ENCODE results near the gene SKOR1. TPM values are rescaled to one million over a fixed set of nuclear protein-coding genes. Genes with fewer than 3 reads are reported as not detected.

Gene SKOR1
- total RNA-seq, 1 donor from 2014 or later, result 0.48 TPM

DNA sequence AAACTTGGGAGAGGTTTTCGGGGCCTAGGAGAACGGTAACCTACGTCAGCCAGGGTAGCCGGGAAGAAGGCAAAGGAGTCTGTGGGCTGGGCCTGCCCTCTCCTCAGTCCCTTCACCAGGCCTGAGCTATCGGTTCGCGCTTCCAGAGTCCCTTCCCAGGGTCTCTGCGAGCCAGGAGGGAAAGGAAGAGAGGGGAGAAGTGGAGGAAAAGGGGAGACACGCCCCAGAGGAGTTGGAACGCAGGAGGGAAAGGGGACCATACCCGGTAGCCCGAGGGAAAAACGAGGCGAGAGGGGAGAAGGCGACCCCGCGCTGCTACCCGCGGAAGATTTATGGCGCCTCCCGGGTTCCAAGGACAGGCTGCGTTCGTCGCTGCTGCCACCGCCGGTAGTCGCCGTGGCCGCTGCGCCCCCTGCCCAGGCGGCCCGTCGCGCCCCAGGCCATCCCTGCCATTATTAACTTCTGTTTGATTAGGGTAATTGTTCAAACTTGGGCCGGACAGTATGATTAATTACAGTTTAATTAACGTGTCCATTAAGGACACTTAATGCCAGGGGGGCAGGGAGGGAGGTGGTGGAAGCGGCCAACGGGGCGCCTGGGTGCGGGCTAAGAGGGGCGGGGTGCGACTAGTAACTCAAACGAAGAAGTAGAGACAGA is 3.4 kb upstream of the SKOR1 start:
- Mint-ChIP-seq H3K36me3 (ENCODE audit: unreplicated experiment) (peaks cover 3% of the 10 kb centered on the region), H3K27ac (ENCODE audit: unreplicated experiment) (no peak overlapping the region), H3K4me3 (ENCODE audit: unreplicated experiment) (no peak overlapping the region), H3K27me3 (ENCODE audit: unreplicated experiment) (peaks cover 78% of the 10 kb centered on the region), H3K9me3 (ENCODE audit: unreplicated experiment) (peaks cover 1% of the 10 kb centered on the region), H3K4me1 (ENCODE audit: unreplicated experiment) (peaks cover 34% of the 10 kb centered on the region)
- TF ChIP-seq, protein P1, sequence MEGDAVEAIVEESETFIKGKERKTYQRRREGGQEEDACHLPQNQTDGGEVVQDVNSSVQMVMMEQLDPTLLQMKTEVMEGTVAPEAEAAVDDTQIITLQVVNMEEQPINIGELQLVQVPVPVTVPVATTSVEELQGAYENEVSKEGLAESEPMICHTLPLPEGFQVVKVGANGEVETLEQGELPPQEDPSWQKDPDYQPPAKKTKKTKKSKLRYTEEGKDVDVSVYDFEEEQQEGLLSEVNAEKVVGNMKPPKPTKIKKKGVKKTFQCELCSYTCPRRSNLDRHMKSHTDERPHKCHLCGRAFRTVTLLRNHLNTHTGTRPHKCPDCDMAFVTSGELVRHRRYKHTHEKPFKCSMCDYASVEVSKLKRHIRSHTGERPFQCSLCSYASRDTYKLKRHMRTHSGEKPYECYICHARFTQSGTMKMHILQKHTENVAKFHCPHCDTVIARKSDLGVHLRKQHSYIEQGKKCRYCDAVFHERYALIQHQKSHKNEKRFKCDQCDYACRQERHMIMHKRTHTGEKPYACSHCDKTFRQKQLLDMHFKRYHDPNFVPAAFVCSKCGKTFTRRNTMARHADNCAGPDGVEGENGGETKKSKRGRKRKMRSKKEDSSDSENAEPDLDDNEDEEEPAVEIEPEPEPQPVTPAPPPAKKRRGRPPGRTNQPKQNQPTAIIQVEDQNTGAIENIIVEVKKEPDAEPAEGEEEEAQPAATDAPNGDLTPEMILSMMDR (IDR thresholded peaks at IDR 0.05), result no peak
- DNase-seq (ENCODE audit: extremely low spot score, unreplicated experiment), result no peak

DNA sequence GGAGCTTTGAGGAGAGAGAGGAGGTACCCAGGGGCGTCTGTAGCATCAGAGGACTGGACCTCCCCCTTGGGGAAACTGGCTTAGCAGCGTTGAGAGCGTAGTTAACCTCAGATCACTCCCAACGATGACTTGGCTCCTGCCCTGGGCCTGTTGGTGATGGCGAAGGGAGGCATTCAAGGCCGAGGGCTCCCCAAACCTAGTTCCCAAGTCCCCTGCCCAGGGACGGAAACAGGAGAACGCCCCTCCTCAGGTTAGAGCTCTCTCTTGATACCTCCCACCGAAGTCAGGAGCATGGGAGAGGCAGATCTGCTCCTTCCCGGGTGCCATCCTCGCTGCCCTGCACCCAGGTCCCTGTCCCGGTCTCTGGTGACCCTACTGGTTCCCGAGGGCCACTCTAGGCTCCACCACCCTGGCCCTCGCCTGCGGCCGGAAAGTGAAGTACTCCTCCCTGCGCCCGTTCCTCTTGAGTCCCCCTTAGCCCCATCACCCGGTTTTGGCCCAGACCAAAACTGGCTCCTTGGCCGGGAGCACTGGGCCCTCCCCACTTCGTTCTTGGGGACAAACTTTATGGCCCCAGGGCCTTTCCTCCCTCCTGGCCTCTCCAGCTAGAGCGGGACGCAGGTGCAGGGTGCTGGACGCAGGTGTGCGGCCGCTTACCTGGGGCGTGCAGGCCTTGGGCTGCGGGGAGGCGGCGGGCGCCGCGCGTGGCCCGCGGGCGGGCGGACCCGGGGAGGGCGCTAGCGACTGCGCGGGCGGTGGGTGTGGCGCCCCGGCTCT is 2.6 kb upstream of the SKOR1 start:
- Mint-ChIP-seq H3K27me3 (ENCODE audit: unreplicated experiment) (peaks cover 70% of the 10 kb centered on the region), H3K36me3 (ENCODE audit: unreplicated experiment) (peaks cover 3% of the 10 kb centered on the region), H3K4me3 (ENCODE audit: unreplicated experiment) (no peak overlapping the region), H3K9me3 (ENCODE audit: unreplicated experiment) (no peaks in the 10 kb centered on the region), H3K4me1 (ENCODE audit: unreplicated experiment) (peaks cover 34% of the 10 kb centered on the region), H3K27ac (ENCODE audit: unreplicated experiment) (no peak overlapping the region)
- no peak for DNase-seq (ENCODE audit: extremely low spot score, unreplicated experiment)
- TF ChIP-seq, protein P1 (IDR thresholded peaks at IDR 0.05), result no peak

DNA sequence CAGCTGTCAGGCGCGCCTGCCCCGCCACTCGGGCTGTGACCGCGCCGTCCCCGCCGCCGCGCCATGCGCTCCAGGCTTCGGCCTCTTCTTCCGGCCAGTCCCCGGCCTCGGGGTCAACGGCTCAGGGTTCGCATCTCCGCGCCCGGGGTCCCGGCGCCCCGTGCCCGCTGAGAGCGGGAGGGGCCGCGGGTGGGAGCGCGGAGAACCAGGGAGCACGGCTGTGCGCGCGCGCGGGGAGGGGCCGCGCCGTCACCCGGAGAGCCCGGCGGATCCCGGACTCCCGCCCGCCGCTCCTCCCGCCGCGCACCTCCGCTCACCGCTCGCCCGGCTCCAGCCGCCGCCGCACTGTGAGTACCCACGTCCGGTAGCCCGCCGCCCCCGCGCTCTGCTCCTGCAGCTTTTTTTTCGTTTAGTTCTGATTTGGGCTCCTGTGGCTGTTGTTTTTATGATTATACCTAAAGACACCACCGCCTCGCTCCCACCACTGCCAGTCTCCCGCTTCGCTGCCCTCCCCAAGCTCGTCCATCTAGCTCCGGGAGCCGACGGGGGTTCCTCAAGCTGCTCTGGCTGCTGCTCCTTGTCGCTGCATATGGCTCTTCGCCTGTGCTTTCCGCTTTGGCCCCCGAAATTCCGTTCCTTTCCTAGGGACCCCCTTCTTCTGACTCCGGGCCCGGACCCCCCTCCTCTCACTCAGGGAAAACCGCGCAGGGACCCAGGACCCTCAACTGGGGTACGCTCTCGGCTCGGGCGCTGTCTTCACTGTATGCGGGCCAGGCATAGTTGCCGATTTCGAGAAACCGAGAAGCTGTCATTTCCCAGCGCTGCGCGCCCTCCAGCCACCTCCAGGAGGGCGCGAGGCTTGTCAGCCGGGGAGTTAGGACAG is 1.8 kb upstream of the SKOR1 start:
- peak overlapping the region; percentile 66 for H3K4me3 Mint-ChIP-seq (ENCODE audit: unreplicated experiment)
- H3K27ac Mint-ChIP-seq (ENCODE audit: unreplicated experiment), result no peak overlapping the region
- peaks cover 3% of the 10 kb centered on the region for H3K36me3 Mint-ChIP-seq (ENCODE audit: unreplicated experiment)
- DNase-seq (ENCODE audit: extremely low spot score, unreplicated experiment), result no peak
- H3K4me1 Mint-ChIP-seq (ENCODE audit: unreplicated experiment), result peaks cover 39% of the 10 kb centered on the region
- no peaks in the 10 kb centered on the region for H3K9me3 Mint-ChIP-seq (ENCODE audit: unreplicated experiment)
- TF ChIP-seq, protein P1 (IDR thresholded peaks at IDR 0.05), result no peak
- peaks cover 69% of the 10 kb centered on the region for H3K27me3 Mint-ChIP-seq (ENCODE audit: unreplicated experiment)

DNA sequence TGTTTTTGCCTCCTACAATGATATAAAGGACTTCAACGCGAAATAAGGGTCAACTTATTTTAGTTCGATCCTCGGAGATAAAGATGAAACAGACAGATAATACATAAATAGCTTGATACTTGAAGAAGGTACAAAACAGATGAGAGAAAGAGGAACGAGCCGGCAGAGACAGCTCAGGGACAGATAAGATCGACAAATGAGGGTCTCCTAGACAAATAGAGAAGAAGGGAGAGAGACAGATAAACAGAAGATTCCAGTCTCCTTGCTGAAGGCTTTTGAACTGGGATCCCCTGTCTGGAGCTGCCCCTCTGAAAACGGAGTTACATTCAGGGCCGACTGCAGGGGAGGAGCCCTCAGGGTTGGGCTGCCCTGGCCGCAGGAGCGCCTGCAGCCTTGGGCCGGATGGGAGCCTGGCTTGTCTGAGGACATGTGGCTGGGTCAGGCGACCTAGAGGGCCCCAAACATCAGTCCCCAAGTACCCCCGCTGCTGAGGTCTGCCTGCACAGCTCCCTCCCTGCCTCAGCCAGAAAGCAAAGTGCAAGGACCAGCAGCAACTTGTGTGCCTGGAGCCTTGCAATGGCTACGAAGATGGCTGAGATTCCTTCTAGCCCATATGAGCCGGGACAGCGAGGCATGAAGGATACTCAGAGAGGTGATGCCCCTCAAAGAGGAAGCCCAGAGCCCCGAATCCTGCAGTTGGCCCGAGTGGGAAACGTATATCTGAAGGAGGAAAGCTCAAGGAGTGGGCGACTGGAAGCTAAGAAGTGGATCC is 926 bp upstream of the SKOR1 start:
- TF ChIP-seq, protein P1 (IDR thresholded peaks at IDR 0.05), result no peak
- Mint-ChIP-seq H3K27ac (ENCODE audit: unreplicated experiment) (no peak overlapping the region), H3K27me3 (ENCODE audit: unreplicated experiment) (peaks cover 73% of the 10 kb centered on the region), H3K9me3 (ENCODE audit: unreplicated experiment) (no peaks in the 10 kb centered on the region), H3K4me1 (ENCODE audit: unreplicated experiment) (peaks cover 42% of the 10 kb centered on the region), H3K4me3 (ENCODE audit: unreplicated experiment) (peak overlapping the region; percentile 66), H3K36me3 (ENCODE audit: unreplicated experiment) (peaks cover 3% of the 10 kb centered on the region)
- DNase-seq (ENCODE audit: extremely low spot score, unreplicated experiment), result no peak

Data from osteocyte (in vitro differentiated cells).